ENCODE data around the gene MLX.
"Not testable (repeated sequence)": the region's sequence is repeated elsewhere in the genome, so short reads cannot be mapped to it uniquely, and the experiment has no call there.

The MLX gene

DNA sequence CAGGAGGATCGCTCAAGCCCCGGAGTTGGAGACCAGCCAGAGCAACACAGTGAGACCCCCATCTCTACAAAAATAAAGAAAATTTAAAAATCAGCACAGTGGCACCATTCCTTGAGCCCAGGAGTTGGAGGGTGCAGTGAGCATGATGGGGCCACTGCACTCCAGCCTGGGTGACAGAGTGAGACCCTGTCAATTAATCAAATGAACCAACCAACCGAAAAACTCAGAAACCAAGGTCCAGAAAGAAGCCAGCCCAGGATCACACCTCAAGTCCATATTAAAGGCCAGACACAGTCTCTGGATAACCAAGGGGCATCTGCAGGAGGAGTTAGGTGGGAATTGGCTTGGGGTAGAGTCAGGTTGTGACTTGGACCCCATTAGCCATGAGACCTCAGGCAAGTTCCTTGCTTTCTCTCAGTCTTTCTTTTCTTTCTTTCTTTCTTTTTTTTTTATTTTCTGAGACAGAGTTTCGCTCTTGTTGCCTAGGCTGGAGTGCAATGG, 11.7 kb upstream of the MLX start:
- no peak for DNase-seq (ENCODE audit: low read depth in 2 of 2, low spot score in 1 of 2)

DNA sequence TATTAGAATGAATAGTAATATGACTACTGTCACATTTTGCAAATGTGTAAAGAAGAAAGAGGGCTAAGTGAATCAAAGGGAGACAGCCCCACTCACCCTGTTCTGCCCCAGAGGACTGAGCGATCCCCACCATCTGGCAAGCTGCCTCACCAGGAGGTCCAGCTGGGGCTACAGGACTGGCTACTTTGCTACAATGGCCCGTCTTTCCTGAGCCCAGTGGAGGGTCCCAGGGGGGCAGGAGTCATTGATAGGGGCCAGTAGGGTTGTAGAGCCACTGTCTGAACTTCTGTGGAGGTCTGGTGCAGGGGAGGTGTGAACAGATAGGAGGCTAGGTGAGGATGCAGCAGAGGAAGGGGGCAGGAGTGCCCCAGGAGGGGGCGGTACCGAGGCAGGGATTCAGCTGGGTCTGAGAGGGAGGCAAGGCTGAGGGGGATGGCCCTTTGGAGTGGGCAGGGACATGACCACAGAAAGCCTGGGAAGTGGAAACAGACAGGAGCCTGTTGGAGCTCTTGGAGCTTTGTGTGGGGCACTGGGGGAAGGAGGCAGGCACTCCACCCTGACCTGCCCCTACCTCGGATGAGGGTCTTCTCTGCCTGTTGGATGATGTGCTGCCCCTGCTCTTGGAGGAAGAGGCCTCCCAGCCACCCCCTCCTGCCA, 10.8 kb upstream of the MLX start:
- not testable (repeated sequence) for DNase-seq (ENCODE audit: low read depth in 2 of 2, low spot score in 1 of 2)

DNA sequence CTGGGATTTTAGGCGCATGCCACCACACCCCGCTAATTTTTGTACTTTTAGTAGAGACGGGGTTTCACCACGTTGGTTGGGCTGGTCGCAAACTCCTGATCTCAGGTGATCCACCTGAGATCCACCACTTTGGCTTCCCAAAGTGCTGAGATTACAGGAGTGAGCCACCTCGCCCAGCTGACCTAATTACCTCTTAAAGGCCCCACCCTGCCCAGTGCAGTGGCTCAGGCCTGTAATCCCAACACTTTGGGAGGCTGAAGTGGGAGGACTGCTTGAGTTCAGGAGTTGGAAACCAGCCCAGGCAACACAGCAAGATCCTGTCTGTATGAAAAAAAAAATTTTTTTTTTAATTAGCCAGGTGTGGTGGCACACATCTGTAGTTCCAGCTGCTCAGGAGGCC, 7.8 kb upstream of the MLX start:
- DNase-seq (ENCODE audit: low read depth in 2 of 2, low spot score in 1 of 2): no peak

DNA sequence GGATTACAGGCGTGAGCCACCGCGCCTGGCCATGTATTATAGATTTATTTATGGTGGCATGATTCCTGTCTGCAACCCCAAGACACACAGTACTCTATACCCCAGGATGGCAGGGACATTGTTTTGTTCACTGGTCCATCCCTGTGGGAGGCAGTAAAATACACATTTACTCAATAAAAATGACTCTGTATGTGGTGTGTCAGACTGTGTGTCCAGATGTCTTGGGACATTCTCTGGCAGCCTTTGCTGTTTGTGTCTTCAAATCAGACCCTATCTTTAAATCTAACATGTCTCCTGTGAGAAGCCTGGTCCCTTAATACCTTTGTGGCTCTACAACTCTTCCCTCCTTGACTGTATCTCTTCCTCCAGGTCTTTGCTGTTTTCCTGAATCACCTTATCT, 6.7 kb upstream of the MLX start:
- no peak for DNase-seq (ENCODE audit: low read depth in 2 of 2, low spot score in 1 of 2)

DNA sequence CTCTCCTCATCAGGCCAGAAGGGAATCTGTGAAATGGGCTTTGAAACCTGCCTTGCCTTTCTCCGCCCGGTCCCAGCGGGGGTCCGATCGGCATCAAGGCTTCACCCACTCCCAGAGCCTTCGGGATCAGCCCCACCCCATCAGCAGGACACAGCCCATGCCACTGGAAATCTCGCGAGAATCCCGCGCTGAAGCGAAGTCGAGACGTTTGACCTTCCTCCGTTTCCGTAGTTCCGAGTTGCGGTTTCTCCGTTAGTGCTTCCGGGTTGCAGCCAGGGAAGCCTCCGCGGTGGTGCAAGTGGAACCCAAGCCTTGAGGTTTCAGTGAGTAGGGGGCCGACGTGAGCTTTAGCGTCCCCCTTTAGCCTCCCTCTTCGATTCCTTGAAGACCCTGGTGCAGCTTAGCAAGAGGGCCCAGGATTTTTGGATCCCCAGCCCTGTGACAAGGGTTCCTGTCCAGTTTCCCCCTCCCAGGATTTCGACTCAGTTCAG, 5.0 kb upstream of the MLX start, which contains the start of gene COASY:
COASY (plus strand) TSS at position 252 of the 491 bp plus-strand sequence. CDS start 475 bp downstream, outside the sequence.
- peak; percentile 80 to 85 for DNase-seq (ENCODE audit: low read depth in 2 of 2, low spot score in 1 of 2)

DNA sequence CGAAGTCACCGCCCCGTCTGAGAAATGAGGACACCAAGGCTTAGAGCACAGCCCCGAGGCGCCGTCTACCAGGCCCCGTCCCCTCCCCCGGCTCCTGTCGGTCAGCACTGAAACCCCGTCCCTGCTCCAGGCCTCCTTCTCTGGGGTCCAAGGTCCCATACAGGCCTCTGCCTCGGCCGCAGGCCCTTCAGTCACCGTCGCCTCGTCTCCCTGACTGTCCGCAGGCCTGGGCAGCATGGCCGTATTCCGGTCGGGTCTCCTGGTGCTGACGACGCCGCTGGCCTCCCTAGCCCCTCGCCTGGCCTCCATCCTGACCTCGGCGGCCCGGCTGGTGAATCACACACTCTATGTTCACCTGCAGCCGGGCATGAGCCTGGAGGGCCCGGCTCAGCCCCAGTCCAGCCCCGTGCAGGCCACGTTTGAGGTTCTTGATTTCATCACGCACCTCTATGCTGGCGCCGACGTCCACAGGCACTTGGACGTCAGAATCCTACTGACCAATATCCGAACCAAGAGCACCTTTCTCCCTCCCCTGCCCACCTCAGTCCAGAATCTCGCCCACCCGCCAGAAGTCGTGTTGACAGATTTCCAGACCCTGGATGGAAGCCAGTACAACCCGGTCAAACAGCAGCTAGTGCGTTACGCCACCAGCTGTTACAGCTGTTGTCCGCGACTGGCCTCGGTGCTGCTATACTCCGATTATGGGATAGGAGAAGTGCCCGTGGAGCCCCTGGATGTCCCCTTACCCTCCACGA, 4.3 kb upstream of the MLX start:
- no peak for DNase-seq (ENCODE audit: low read depth in 2 of 2, low spot score in 1 of 2)

DNA sequence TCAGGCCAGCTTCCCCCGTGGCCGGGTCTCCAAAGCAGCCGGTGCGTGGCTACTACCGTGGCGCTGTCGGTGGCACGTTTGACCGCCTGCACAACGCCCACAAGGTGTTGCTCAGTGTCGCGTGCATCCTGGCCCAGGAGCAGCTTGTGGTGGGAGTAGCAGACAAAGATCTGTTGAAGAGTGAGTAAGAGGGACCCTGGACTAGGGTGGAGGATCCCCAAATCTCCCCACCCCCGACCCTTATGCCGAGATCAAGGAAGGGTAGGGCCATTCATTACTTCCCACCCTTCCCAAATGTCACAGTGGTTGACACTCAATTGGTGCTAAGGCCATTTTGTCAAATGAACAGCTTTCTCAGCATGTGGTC, 3.8 kb upstream of the MLX start:
- no peak for DNase-seq (ENCODE audit: low read depth in 2 of 2, low spot score in 1 of 2)

DNA sequence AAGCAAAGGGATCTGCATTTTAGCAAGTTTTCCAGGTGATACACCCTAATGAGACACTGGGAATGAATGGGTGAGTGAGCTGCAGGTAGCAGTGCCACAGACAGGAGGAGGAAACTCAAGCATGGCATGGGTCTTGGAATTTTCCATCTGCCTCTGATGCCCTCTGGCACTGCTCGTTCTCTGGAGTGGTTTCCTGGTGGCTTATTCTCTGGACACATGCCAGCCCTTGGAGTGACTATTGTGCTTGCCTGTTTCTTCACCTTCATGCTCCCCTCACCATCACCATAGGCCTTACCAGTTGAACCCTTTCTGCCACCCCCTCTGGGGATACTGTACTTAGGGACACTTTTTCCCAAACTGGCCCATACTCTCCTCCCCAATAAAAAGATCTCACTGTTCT, 3.4 kb upstream of the MLX start:
- no peak for DNase-seq (ENCODE audit: low read depth in 2 of 2, low spot score in 1 of 2)

DNA sequence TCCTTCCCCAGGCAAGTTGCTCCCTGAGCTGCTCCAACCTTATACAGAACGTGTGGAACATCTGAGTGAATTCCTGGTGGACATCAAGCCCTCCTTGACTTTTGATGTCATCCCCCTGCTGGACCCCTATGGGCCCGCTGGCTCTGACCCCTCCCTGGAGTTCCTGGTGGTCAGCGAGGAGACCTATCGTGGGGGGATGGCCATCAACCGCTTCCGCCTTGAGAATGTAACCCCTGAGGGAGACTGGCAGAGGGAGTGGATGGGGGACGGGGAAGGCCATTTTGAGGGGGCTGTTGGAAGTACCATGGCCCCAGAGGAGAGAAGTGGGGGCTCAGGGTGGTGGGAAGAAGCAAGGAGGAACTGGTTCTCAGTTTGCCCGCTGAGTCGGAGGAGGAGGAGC, 3.0 kb upstream of the MLX start:
- no peak for DNase-seq (ENCODE audit: low read depth in 2 of 2, low spot score in 1 of 2)

DNA sequence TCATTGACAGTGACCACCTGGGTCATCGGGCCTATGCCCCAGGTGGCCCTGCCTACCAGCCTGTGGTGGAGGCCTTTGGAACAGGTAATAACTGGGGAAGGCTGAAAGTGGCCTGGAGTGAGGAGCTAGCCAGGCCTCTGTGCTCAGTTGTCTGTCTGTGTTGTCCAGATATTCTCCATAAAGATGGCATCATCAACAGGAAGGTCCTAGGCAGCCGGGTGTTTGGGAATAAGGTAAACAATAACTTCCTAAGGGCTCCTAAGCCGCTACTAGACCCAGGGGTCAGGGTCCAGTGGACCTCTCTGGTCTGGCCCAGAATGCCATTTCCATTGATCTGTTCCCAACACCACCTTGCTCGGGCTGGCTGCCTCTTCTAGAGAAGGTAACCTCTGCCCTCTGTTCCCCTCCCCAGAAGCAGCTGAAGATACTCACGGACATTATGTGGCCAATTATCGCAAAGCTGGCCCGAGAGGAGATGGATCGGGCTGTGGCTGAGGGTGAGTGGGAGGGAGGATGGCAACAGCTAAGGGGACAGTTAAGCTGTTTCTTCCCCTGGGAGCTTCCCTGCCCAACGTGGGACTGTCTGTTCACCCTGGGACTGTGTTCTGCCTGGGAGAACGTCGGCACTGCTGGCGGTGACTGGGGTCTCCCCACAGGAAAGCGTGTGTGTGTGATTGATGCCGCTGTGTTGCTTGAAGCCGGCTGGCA, 1.9 kb upstream of the MLX start:
- DNase-seq (ENCODE audit: low read depth in 2 of 2, low spot score in 1 of 2): no peak

DNA sequence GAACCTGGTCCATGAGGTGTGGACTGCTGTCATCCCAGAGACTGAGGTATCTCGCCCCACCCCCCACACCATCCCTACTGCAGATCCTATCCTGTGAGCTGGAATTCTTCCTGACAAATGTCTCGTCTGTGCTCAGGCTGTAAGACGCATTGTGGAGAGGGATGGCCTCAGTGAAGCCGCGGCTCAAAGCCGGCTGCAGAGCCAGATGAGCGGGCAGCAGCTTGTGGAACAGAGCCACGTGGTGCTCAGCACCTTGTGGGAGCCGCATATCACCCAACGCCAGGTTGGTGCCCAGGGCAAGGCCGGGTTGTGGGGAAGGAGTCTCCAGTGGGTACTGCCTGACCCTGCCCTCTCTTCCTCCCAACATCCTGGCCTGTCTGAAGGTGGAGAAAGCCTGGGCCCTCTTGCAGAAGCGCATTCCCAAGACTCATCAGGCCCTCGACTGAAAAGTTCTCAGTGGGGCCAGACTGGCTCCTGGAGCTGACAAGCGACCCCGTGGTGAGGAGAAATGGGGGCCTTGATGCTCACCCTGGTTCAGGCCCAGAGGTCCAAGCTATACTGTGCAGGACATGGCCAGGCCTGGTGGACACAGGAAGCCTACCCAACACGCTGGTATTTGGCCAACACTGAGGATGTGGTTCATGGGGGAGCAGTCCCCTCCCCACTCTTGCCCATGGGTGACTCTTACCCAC, 1.2 kb upstream of the MLX start:
- DNase-seq (ENCODE audit: low read depth in 2 of 2, low spot score in 1 of 2): no peak

DNA sequence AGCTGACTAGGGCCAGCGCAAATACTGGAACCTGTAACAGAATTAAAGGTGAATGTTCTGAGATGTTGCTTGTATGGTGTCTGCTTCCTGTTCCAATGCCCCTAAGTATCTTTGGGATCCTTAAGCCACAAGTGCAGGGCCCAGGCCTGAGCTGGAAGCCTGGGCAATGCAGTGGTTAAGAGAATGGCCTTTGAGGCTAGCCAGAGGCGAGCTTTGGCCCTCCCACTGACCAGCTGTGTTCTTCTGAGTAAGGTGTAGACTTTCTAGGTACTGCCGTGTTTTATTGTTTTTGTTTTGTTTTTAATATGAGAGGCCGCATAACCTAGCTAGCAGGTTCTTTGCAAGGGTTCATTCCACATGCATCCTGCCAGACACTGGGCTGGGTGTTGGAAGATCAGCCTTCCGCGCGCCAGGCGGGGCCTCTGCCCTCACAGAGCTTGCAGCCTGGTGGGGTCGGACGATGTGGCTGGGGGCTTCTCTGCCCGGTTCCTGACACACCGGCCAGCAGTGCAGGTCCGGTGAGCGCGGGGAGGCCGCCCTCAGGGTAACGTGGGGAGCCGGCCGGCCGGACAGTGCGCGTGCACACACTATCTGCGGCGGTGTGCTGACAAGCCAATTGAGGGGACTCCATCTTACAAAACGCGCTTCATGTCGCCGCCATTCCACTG, 551 bp upstream of the MLX start:
- no peak for DNase-seq (ENCODE audit: low read depth in 2 of 2, low spot score in 1 of 2)

DNA sequence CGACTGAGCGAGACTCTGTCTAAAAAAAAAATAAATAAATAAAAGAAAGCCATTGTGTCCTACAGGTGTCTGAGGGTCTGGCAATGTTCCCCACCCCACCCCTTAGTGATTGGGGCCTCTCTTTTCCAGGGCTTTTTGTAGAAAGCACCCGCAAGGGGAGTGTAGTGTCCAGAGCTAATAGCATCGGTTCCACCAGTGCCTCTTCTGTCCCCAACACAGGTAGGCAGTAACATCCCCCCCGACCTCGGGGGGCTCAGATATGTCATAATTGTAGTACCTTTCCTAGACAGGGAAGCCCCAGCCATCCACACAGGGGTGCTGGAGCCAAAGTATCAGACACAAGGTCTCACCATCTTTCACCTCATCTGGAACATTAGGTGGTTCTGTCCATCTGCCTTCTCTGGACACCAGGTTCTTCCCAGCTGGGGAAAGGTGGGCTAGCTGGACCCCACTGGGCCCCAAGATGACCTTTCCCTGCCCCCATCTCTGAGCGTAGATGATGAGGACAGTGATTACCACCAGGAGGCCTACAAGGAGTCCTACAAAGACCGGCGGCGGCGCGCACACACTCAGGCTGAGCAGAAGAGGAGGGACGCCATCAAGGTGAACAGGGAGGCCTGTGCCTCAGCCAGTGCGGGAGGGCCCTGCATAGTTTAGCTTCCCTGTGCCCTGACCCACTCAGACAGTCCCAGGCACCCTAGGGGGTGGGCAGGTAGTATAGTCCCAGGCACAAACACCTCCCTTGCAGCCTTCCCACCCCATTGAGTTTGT, 1.6 kb downstream of the MLX start:
- no peak for DNase-seq (ENCODE audit: low read depth in 2 of 2, low spot score in 1 of 2)

DNA sequence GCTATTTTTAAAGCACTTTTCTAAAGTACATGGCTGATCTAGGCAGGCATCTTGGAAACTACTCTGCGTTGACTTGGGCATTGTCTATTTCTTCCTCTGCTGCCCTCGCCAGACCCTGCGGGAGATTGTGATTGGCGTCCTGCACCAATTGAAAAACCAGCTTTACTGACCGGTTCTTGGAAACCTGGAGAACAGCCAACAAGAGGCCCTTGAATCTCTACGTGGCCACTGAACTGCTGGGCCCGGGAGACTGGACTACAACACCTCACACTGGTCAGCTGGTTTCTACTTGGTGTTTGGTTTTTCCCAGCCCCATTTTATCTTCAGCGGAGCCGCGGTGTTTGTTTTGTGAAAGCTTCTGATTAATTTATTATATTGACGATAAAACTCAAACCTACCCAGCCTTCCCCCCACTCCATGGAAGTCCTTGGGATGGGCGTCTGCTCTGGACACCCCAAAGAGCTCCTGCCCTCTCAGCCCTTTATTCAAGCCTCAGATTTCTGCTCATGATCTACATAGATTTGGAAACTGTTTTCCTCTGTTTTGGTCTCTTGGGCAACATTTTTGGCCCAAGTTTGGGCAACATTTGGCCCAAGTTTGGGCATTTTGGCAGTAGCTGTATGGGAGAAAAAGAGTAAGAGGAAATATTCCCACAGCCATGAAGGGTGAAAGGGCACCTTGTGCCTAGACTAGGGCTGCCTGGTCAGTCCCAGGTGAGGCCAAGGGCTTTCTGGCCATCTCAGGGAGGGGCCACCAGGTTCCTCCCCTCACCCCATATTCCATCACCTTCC, 4.7 kb downstream of the MLX start:
- DNase-seq (ENCODE audit: low read depth in 2 of 2, low spot score in 1 of 2): no peak

DNA sequence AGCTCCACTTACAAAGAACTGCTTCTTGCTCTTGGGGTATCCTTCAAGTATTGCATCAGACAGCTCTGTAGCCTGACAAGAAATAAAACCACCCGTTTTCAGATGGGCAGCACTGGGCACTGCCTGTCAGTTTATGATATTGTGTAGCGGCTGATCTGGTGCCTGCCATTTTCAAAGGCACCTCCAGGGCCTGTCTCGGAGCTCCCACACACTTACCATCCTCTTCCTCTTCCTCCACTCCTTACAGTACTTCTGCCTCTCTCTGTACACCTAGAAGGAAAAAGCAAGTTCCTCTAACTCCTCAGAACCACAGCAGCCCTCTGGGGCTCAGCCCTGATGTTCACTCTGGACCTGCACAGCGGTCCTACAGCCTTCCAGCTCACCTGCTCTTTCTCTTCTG, 6.2 kb downstream of the MLX start:
- no peak for DNase-seq (ENCODE audit: low read depth in 2 of 2, low spot score in 1 of 2)

DNA sequence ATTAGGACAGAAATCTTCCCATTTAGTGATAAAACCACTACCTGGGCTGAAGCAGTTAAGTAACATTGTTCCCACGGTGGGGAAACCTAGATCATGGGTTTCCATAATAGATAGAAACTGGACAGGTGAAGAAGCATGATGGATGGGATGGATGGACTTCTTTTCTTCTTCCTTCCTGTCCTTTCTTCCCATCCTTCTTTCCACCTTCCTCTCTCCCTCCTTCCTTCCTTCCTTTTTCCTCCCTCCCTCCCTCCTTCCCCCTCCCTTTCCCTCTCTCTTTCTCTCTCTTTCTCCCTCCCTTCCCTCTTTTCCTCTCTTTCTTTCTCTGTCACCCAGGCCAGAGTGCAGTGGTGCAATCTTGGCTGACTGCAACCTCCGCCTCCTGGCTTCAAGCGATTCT, 7.6 kb downstream of the MLX start:
- DNase-seq (ENCODE audit: low read depth in 2 of 2, low spot score in 1 of 2): no peak

DNA sequence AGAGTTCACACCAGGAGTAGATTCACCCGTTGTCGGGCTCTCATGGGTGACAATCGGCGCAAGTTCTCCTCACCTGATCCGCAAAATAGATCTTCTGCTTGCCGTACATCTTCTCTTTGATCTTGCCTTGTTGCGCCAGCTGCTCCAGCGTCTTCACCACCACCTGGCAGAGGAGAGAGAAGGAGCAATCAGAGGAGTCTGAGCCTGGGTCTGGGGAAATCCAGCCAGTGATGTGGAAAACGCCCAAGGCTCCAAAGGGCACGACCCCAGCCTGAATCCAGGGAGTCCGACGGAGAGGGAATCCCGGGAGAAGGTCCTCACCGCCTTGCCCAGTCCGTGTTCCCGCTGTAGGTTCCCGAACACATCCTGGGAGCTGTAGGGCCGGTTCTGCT, 10.2 kb downstream of the MLX start:
- no peak for DNase-seq (ENCODE audit: low read depth in 2 of 2, low spot score in 1 of 2)

DNA sequence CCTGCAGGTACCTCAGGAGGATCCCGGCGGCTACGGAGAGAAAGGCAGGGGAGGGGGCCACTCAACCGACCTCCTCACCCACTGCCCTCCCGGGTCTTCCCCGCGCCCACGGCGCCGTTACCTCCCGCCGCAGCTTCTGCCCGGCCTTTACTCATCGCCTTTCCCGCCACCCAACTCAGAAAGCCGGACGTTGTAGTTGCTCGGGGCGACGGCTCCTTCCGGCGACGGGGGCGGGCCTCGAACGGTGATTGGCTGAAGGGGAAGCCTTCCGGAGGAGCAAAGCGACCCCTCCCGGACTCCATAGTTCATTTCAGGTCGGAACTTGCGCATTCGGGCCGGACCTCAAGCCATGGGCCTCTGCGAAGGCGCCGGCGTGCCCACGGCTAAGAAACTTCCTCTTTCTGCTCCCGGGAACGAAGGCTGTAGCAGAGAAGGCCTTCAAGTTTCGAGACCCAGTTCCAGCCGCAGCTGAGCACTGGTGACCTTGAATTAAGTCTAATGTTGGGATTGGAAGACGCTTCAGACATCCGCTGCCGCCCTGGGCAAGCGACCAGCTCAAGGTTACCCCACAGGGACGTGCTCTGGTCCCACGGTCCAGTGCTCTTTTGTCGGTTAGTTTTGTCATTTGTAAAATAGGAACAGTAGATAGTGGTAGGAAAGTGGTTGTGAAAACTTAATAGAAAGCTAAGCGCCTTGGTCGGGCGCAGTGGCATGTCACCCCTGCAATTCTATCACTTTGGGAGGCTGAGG, 10.8 kb downstream of the MLX start, which contains the start of gene PSMC3IP:
PSMC3IP (minus strand) TSS at position 198 of the 750 bp plus-strand sequence; CDS start at position 155, 43 bp downstream.
- peak; percentile 80 to 81 for DNase-seq (ENCODE audit: low read depth in 2 of 2, low spot score in 1 of 2)
